GM23248 (cell line): ENCODE measurements around the gene ANGPTL2. TPM values are rescaled to one million over a fixed set of nuclear protein-coding genes. Genes with fewer than 3 reads are reported as not detected.

Experiments
- DNase-seq: peaks from one replicate; pipeline ENCODE4 v3.0.0-alpha.2; 2015
- H2AFZ ChIP-seq: fragments of 200-600 bp; sonication (generic); 2 replicates; pipeline ENCODE4 v1.6.1; 2016; ENCODE audit warnings: antibody characterized with exemption
- H3F3A ChIP-seq: fragments of 200-600 bp; sonication (generic); 2 replicates; pipeline ENCODE4 v1.6.1; 2016; ENCODE audit warnings: mild to moderate bottlenecking, antibody characterized with exemption, mixed run types; ENCODE audit not compliant: insufficient read depth
- H3K27ac ChIP-seq: fragments of 200-600 bp; sonication (generic); 2 replicates; pipeline ENCODE4 v1.5.1; 2016; ENCODE audit warnings: mild to moderate bottlenecking
- H3K27me3 ChIP-seq: fragments of 200-600 bp; sonication (generic); replicated peaks from 2 replicates; pipeline ENCODE4 v1.6.1; 2016; ENCODE audit warnings: mild to moderate bottlenecking; ENCODE audit not compliant: insufficient read depth
- H3K36me3 ChIP-seq: fragments of 200-600 bp; sonication (generic); 2 replicates; pipeline ENCODE4 v1.6.1; 2016; ENCODE audit warnings: low read depth, mild to moderate bottlenecking
- H3K4me1 ChIP-seq: fragments of 200-600 bp; sonication (generic); 2 replicates; pipeline ENCODE4 v1.6.1; 2016; ENCODE audit warnings: mild to moderate bottlenecking; ENCODE audit not compliant: insufficient read depth
- H3K4me2 ChIP-seq: fragments of 200-600 bp; sonication (generic); one replicate; pipeline ENCODE4 v1.6.1; 2016; ENCODE audit warnings: mild to moderate bottlenecking; ENCODE audit not compliant: unreplicated experiment
- H3K4me3 ChIP-seq: fragments of 200-600 bp; sonication (generic); 2 replicates; pipeline ENCODE4 v1.5.1; 2016; ENCODE audit warnings: mild to moderate bottlenecking
- H3K79me2 ChIP-seq: fragments of 200-600 bp; sonication (generic); 2 replicates; pipeline ENCODE4 v1.6.1; 2016; ENCODE audit warnings: mild to moderate bottlenecking; ENCODE audit not compliant: insufficient read depth
- H3K9ac ChIP-seq: fragments of 200-600 bp; sonication (generic); 2 replicates; pipeline ENCODE4 v1.6.1; 2016; ENCODE audit warnings: mild to moderate bottlenecking
- H3K9me2 ChIP-seq: fragments of 200-600 bp; sonication (generic); 2 replicates; pipeline ENCODE4 v1.6.1; 2016; ENCODE audit warnings: mixed run types, mild to moderate bottlenecking, moderate library complexity; ENCODE audit not compliant: insufficient read depth
- H3K9me3 ChIP-seq: fragments of 200-600 bp; sonication (generic); one replicate; pipeline ENCODE4 v1.6.1; 2017; ENCODE audit warnings: low read depth
- H4K20me1 ChIP-seq: fragments of 200-600 bp; sonication (generic); 2 replicates; pipeline ENCODE4 v1.6.0; 2016; ENCODE audit not compliant: insufficient read depth
- EZH2 ChIP-seq: fragments of 200-600 bp; sonication (generic); IDR thresholded peaks from 2 replicates; pipeline ENCODE4 v1.6.1; 2018; ENCODE audit warnings: antibody characterized with exemption, mild to moderate bottlenecking; ENCODE audit not compliant: insufficient read depth, poor library complexity, severe bottlenecking
- EZH2phosphoT487 ChIP-seq: fragments of 200-600 bp; sonication (generic); IDR thresholded peaks from 2 replicates; pipeline ENCODE4 v1.6.1; 2018; ENCODE audit warnings: antibody characterized with exemption, moderate library complexity, mild to moderate bottlenecking, low read depth; ENCODE audit not compliant: insufficient read depth
- WGBS, 2 experiments: methylation state at CpG; one replicate each; pipeline ENCODE4 v1.1.6; 2015 to 2017; ENCODE audit warnings: low lambda C conversion rate in 2 of 2, low coverage in 1 of 2; ENCODE audit errors: missing lambda C conversion rate in 2 of 2; 5-methylcytosine and 5-hydroxymethylcytosine counted together
- in situ Hi-C: fragments of 300-500 bp; cut with MboI; formaldehyde crosslinking; loops from 2 replicates; pipeline ENCODE4 v1.15.0; 2020
- polyA plus RNA-seq: library from polyadenylated mRNA; unstranded; fragments of >200 nt; fragmentation: Nextera tagmentation; extraction: Ambion mirVana; gene quantifications from 2 replicates; pipeline ENCODE4 v1.2.1, GENCODE V29; 2016
- total RNA-seq: library from RNA; depleted of rRNA; stranded (reverse); fragments of >200 nt; shearing (Covaris generic); gene quantifications from 2 replicates; pipeline ENCODE4 v1.2.3, GENCODE V29; 2014

ANGPTL2 gene
- total and polyA plus RNA-seq, 2 experiments from 2014 or later = 8.8 to 12.3 TPM

DNA sequence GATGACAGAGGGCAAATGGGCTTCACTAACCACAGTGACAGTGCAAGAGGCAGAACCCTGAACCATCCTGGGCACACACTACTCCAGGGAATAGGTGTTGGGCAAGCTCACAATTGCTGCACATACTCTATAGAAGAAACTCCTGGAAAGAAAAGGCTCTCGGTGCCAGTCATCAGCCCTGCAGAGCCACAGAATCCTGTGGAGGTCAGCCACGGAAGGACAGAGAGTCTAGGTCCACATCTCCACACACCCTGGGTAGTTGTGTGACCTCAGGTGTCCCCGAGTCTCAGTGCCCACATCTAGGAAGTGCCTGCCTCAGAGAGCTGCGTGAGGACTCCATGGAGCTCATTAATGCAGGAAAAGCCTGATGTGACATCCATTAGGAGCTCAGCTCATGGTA lies 16.0 kb upstream of the ANGPTL2 start:
- in situ Hi-C loops = no loop called here
- TF ChIP-seq EZH2 (no peak), EZH2phosphoT487 (no peak)
- Histone ChIP-seq H3K79me2 (no peaks in the 10 kb centered on the region), H3K27me3 (no peaks in the 10 kb centered on the region), H3K4me3 (no peak overlapping the region), H3K27ac (no peak overlapping the region), H3K36me3 (no peaks in the 10 kb centered on the region), H3F3A (peaks cover 10% of the 10 kb centered on the region; the same call in 1 of the 2 replicates), H2AFZ (no peak overlapping the region), H3K4me1 (peaks cover 16% of the 10 kb centered on the region), H3K9me2 (no peaks in the 10 kb centered on the region), H3K9ac (no peak overlapping the region), H3K4me2 (no peak overlapping the region), H3K9me3 (no peaks in the 10 kb centered on the region), H4K20me1 (no peaks in the 10 kb centered on the region)
- DNase-seq = no peak
- WGBS, 2 experiments = 84 to 88% methylated on average over 4 of the region's 4 CpGs

DNA sequence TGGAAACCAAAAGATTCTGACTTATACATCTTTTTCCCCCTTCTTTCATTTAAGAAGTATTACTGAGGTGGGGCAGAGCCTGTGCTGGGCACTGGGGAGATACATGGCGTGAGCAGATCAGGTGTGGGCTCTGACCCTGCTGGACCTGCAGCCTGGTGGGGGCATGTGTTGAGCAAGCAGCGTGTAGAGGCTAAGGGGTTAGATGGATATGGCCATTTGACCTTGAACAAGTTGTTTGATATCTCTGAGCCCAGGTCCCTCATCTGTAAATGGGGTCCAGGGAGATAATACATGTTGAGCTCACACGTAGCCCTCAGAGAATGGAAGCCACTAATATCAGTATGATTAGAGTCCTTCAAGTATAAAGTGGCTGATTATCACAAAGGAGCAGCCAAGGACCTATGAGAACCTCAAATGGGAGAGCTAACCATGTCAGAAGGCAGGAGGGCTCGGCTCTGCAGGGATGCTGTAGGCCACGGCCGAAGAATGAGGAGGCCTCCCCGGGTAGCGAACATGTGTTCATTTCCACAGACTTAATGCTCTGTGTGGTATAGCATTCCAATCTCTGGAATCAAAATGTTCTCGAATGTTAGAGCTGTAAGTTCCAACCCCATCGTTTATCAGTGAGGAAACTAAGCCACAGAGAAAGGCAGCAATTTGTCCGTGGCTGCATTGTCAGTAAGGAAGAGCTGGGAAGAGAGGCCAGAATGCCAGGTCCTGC lies 15.4 kb upstream of the ANGPTL2 start:
- H3K27ac ChIP-seq = no peak overlapping the region
- H3K4me2 ChIP-seq = no peak overlapping the region
- no peaks in the 10 kb centered on the region for H3K79me2 ChIP-seq
- in situ Hi-C loops = no loop called here
- H3K9me2 ChIP-seq = no peaks in the 10 kb centered on the region
- H3K9ac ChIP-seq = no peak overlapping the region
- H2AFZ ChIP-seq = no peak overlapping the region
- TF ChIP-seq EZH2 (no peak), EZH2phosphoT487 (no peak)
- peaks cover 10% of the 10 kb centered on the region for H3F3A ChIP-seq
- no peaks in the 10 kb centered on the region for H4K20me1 ChIP-seq
- no peaks in the 10 kb centered on the region for H3K9me3 ChIP-seq
- H3K36me3 ChIP-seq = no peaks in the 10 kb centered on the region
- peaks cover 22% of the 10 kb centered on the region for H3K4me1 ChIP-seq
- H3K27me3 ChIP-seq = no peaks in the 10 kb centered on the region
- WGBS, 2 experiments = 87 to 90% methylated on average over 11 of the region's 11 CpGs
- H3K4me3 ChIP-seq = no peak overlapping the region
- no peak for DNase-seq

GRCh38 chr9:127136880-127137639 lies 14.6 kb upstream of the ANGPTL2 start:
- in situ Hi-C loops = no loop called here
- no peak overlapping the region for H2AFZ ChIP-seq
- peaks cover 17% of the 10 kb centered on the region for H3F3A ChIP-seq
- H4K20me1 ChIP-seq = no peaks in the 10 kb centered on the region
- H3K9me3 ChIP-seq = no peaks in the 10 kb centered on the region
- H3K4me2 ChIP-seq = no peak overlapping the region
- H3K36me3 ChIP-seq = no peaks in the 10 kb centered on the region
- H3K9me2 ChIP-seq = no peaks in the 10 kb centered on the region
- TF ChIP-seq EZH2phosphoT487 (no peak), EZH2 (no peak)
- no peak overlapping the region for H3K27ac ChIP-seq
- no peaks in the 10 kb centered on the region for H3K79me2 ChIP-seq
- H3K27me3 ChIP-seq = no peaks in the 10 kb centered on the region
- no peak overlapping the region for H3K9ac ChIP-seq
- WGBS, 2 experiments = 87 to 91% methylated on average over 5 of the region's 5 CpGs
- peaks cover 29% of the 10 kb centered on the region for H3K4me1 ChIP-seq
- no peak overlapping the region for H3K4me3 ChIP-seq
- DNase-seq = no peak

DNA sequence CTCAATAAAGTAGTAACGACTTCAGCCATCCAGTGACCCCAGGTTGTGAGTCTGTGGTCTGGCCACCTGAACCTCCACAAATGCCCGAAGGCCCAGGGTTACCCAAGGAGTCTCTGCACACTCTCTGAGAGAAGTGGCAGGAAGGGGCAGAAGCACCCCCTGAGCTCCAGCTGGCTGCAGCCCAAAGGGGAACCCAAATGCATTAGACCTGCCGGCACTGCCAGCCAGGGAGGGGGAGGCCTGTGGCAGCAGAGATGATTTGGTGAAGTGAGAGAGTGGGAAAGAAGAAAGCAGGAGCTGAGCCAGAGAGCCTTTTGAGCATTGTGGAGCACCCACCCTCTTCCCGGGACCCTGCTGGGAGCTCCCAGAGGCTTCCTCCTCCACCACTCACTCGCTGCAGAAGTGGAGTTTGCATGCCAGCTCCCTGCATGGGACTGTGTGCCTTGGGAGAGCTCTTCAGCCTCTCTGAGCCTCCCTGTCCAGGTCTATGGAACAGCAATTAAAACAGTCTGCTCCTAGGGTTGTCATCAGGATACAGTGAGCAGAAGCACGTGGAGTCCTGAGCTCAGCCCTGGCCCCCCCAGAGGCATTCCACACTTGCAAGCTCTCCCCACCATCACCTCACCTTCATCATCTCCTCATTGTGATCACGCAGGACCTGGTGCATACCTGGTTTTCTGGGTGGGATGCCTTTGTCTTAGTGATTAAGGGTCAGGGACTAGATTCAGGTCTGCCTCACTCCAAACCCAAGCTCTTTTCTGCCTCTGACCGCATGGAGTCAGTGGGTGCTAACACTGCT lies 13.8 kb upstream of the ANGPTL2 start:
- Histone ChIP-seq H3K27ac (no peak overlapping the region), H3K4me1 (peaks cover 36% of the 10 kb centered on the region)

More for the DNA sequence above, 13.8 kb upstream of the ANGPTL2 start:
- Histone ChIP-seq H3F3A (peaks cover 25% of the 10 kb centered on the region), H3K4me2 (no peak overlapping the region), H3K9me3 (no peaks in the 10 kb centered on the region), H3K27me3 (no peaks in the 10 kb centered on the region), H4K20me1 (no peaks in the 10 kb centered on the region), H3K79me2 (no peaks in the 10 kb centered on the region), H3K9ac (no peak overlapping the region), H3K36me3 (no peaks in the 10 kb centered on the region), H2AFZ (no peak overlapping the region), H3K9me2 (no peaks in the 10 kb centered on the region), H3K4me3 (no peak overlapping the region)
- no peak for DNase-seq
- in situ Hi-C loops = no loop called here
- 77 to 79% methylated on average over 8 of the region's 8 CpGs for WGBS, 2 experiments
- TF ChIP-seq EZH2phosphoT487 (no peak), EZH2 (no peak)
